ENCODE results near the gene FTO. TPM values are rescaled to one million over a fixed set of nuclear protein-coding genes. Genes with fewer than 3 reads are reported as not detected.

FTO gene
- total RNA-seq, 4 donors from 2014 or later, result 102 to 138 (median 130) TPM

DNA sequence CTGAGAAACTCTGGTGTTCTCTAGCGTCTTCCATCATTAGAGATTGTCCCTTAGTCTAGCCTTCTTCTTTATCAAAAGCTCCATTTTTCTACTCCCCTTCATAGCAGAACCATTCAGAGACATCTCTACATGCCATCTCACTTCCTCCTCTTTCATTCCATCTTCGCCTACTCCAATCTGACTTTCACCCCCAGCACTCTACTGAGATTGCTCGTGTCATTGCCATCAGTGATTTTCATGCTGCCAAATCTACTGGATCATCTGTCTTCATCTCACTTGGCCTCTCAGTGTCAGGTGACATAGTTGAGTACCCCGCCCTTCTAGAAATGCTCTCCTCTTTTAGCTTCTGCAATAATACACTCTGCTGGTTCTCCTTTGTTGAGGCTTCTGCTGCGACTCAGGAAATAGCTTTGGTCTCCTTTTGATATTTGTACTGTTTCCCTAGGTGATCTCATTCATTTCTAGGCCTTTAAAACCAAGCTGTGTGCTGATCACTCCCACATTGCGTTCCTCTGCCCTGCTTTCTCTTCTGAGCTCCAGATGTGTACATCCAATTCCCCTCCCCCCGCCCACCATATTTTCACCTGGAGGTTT is 119.1 kb downstream of the FTO start:
- TF ChIP-seq, protein P1, sequence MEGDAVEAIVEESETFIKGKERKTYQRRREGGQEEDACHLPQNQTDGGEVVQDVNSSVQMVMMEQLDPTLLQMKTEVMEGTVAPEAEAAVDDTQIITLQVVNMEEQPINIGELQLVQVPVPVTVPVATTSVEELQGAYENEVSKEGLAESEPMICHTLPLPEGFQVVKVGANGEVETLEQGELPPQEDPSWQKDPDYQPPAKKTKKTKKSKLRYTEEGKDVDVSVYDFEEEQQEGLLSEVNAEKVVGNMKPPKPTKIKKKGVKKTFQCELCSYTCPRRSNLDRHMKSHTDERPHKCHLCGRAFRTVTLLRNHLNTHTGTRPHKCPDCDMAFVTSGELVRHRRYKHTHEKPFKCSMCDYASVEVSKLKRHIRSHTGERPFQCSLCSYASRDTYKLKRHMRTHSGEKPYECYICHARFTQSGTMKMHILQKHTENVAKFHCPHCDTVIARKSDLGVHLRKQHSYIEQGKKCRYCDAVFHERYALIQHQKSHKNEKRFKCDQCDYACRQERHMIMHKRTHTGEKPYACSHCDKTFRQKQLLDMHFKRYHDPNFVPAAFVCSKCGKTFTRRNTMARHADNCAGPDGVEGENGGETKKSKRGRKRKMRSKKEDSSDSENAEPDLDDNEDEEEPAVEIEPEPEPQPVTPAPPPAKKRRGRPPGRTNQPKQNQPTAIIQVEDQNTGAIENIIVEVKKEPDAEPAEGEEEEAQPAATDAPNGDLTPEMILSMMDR (IDR thresholded peaks at IDR 0.05), result no peak
- no peak for TF ChIP-seq EP300 (IDR thresholded peaks at IDR 0.05)
- no peak for TF ChIP-seq POLR2A (IDR thresholded peaks at IDR 0.05)
- no peak for TF ChIP-seq POLR2AphosphoS5 (IDR thresholded peaks at IDR 0.05)
- ATAC-seq, result no peak
- H3K27me3 ChIP-seq, result no peaks in the 10 kb centered on the region
- H3K27ac ChIP-seq, result no peak overlapping the region
- H3K4me3 ChIP-seq, result no peak overlapping the region
- H3K4me1 ChIP-seq, result peaks cover 2 to 15% (median 2%) of the 10 kb centered on the region in 3 donors
- no peaks in the 10 kb centered on the region for H3K9me3 ChIP-seq
- peaks cover 0 to 16% of the 10 kb centered on the region in 2 donors for H3K36me3 ChIP-seq
- WGBS, 2 donors (ENCODE audit: low coverage in 1 of 2), result 78 to 93% methylated on average over 4 to 7 of the region's 7 CpGs

DNA sequence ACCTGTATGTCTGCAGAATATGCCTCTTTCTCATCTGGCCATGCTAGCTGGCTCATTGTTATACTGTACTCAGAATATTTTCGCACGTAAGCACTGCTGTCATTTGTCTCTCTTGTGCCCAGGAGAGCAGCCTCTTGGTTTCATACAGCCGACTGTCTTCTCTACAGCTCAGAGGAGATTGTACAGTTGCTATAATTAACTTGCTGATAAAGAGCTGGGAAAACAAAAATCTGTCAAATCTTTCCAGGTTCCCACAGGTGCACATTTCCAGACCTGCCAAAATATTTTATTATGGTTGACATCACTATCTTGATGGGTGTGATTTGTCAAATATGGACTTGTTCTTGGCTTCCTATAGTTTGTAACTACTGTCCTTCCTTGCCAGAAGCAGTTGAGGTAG is 122.7 kb downstream of the FTO start:
- Histone ChIP-seq H3K36me3 (peaks cover 0 to 23% of the 10 kb centered on the region in 2 donors), H3K4me1 (peaks cover 0 to 9% (median 2%) of the 10 kb centered on the region in 3 donors), H3K4me3 (no peak overlapping the region), H3K27me3 (no peaks in the 10 kb centered on the region), H3K9me3 (no peaks in the 10 kb centered on the region), H3K27ac (no peak overlapping the region)
- no peak for ATAC-seq
- 54 to 64% methylated on average over 3 of the region's 3 CpGs for WGBS, 2 donors (ENCODE audit: low coverage in 1 of 2)
- TF ChIP-seq POLR2A (IDR thresholded peaks at IDR 0.05), result no peak
- TF ChIP-seq, protein P1 (IDR thresholded peaks at IDR 0.05), result no peak
- no peak for TF ChIP-seq POLR2AphosphoS5 (IDR thresholded peaks at IDR 0.05)
- no peak for TF ChIP-seq EP300 (IDR thresholded peaks at IDR 0.05)

DNA sequence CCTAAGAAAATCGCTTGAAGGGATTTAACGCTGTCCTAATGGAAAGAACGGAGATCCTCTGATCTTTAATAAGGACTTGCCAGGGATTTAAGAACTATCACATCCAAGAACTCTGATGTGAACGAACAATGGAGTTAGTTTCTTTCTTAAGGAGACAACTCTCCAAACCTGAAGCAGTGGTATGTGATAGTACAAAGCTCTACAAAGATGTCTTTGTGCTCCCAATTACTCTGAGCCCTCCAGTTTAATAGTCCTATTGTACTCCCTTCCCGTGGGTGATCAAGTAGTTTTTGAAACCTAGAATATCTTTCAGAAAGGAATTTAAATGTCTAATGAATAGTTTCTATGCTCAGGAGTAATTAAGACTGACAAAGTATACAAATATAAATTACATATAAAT is 123.8 kb downstream of the FTO start:
- Histone ChIP-seq H3K27ac (no peak overlapping the region), H3K4me1 (peaks cover 0 to 5% (median 0%) of the 10 kb centered on the region in 3 donors), H3K9me3 (no peaks in the 10 kb centered on the region), H3K4me3 (no peak overlapping the region), H3K36me3 (peaks cover 0 to 23% of the 10 kb centered on the region in 2 donors), H3K27me3 (no peaks in the 10 kb centered on the region)
- 68 to 87% methylated on average over 5 of the region's 5 CpGs for WGBS, 2 donors (ENCODE audit: low coverage in 1 of 2)
- ATAC-seq, result no peak
- TF ChIP-seq POLR2A (IDR thresholded peaks at IDR 0.05), result no peak

DNA sequence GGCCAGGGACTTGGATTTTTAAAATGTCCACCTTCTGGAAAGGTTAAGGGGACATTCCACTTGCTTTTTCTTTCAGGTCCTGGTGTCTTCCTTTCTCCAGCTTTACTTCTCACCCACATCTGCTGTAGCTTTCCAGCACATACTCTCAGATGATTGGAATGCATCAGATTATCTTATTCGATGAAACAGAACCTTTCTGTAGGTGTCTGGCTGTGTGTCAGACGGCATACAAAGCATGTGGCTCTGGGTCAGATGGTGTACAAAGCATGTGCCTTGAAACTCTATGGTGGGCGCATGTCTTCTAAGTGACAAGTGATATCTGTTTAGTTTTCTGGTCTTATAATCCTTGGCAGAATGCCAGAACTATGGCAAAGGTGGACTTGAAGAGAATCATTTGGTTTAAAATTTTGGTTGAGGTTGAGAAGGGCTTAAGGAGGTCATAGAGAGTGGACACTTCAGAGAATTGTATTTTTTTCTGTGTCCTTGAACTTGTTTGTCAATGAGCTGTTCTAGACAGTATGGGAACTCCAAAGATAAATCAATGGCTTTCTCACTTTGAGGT is 125.3 kb downstream of the FTO start:
- no peak for ATAC-seq
- Histone ChIP-seq H3K4me1 (no peaks in the 10 kb centered on the region), H3K36me3 (peaks cover 0 to 23% of the 10 kb centered on the region in 2 donors), H3K4me3 (no peak overlapping the region), H3K27me3 (no peaks in the 10 kb centered on the region), H3K9me3 (no peaks in the 10 kb centered on the region), H3K27ac (no peak overlapping the region)
- TF ChIP-seq, protein P1 (IDR thresholded peaks at IDR 0.05), result no peak
- TF ChIP-seq EP300 (IDR thresholded peaks at IDR 0.05) (no peak), POLR2A (IDR thresholded peaks at IDR 0.05) (no peak), POLR2AphosphoS5 (IDR thresholded peaks at IDR 0.05) (no peak)
- WGBS, 2 donors (ENCODE audit: low coverage in 1 of 2), result 69 to 78% methylated on average over 3 of the region's 3 CpGs

DNA sequence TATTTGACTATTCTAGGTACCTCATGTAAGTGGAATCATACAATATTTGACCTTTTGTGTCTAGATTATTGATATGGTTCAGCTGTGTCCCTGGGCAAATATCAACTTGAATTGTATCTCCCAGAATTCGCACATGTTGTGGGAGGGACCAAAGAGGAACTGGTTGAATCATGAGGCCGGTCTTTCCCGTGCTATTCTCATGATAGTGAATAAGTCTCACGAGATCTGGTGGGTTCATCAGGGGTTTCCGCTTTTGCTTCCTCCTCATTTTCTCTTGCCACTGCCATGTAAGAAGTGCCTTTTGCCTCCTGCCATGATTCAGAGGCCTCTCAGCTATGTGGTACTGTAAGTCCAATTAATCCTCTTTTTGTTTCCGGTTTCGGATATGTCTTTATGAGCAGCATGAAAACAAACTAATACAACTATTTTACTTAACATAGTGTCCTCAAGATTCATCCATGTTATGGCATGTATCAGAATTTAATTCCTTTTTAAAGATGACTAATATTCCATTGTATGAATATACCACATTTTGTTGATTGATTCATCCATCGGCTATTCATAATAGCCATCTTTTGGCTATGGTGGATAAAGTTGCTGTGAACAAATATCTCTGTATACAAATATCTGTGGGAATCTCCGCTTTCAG is 129.1 kb downstream of the FTO start:
- WGBS, 2 donors (ENCODE audit: low coverage in 1 of 2), result 93 to 96% methylated on average over 7 to 9 of the region's 9 CpGs
- Histone ChIP-seq H3K36me3 (peaks cover 0 to 8% of the 10 kb centered on the region in 2 donors), H3K9me3 (no peaks in the 10 kb centered on the region), H3K27me3 (no peaks in the 10 kb centered on the region), H3K4me1 (peaks cover 0 to 5% (median 0%) of the 10 kb centered on the region in 3 donors), H3K4me3 (no peak overlapping the region), H3K27ac (no peak overlapping the region)
- TF ChIP-seq POLR2AphosphoS5 (IDR thresholded peaks at IDR 0.05), result no peak
- TF ChIP-seq, protein P1 (IDR thresholded peaks at IDR 0.05), result no peak
- TF ChIP-seq POLR2A (IDR thresholded peaks at IDR 0.05), result no peak
- no peak for TF ChIP-seq EP300 (IDR thresholded peaks at IDR 0.05)
- ATAC-seq, result no peak
